CD4-positive, alpha-beta T cell treated with Interleukin-6 for 4 hours (primary cell): ENCODE data around the gene RAB5IF.
"Not testable (repeated sequence)": the region's sequence is repeated elsewhere in the genome, so short reads cannot be mapped to it uniquely, and the experiment has no call there.

Experiments
- DNase-seq: peaks from one replicate; pipeline ENCODE4 v3.0.0-alpha.2; 2020; ENCODE audit warnings: mixed read lengths

The RAB5IF gene

DNA sequence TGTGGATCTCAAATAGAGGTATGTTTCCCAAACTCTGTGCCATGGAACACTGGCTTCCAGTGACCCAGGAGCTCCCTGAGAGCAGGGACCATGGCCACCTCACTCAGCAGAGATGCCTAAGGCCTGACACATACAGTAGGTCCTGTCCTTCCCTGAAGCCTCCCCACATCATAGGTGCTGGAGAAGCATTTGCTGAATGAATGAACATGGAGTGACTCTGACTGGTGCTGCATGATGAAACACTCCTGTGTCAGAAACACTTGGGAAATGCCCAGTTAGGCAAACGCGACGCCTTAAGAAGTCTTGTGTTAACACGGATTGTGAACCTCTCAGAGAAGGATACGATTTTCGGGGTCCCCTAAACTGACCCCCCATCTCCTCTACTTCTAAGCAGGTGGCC lies 26.1 kb downstream of the RAB5IF start:
- DNase-seq, result no peak

DNA sequence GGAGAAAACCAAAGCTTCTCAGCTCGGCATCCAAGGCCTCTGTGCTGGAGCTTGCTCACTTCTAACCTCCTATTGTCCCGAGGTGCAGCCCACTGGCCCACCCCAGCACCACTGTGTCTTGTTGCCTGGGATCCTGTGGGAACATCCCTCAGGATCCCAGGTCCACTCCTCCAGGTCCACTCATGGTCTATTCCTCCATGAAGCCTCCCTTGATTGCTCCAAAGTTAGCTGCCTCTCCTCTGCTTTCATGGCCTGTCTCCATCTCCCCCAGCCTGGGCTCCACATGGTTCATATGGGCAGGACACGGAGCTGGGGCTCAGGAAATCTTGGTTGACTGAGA lies 26.5 kb downstream of the RAB5IF start:
- no peak for DNase-seq

DNA sequence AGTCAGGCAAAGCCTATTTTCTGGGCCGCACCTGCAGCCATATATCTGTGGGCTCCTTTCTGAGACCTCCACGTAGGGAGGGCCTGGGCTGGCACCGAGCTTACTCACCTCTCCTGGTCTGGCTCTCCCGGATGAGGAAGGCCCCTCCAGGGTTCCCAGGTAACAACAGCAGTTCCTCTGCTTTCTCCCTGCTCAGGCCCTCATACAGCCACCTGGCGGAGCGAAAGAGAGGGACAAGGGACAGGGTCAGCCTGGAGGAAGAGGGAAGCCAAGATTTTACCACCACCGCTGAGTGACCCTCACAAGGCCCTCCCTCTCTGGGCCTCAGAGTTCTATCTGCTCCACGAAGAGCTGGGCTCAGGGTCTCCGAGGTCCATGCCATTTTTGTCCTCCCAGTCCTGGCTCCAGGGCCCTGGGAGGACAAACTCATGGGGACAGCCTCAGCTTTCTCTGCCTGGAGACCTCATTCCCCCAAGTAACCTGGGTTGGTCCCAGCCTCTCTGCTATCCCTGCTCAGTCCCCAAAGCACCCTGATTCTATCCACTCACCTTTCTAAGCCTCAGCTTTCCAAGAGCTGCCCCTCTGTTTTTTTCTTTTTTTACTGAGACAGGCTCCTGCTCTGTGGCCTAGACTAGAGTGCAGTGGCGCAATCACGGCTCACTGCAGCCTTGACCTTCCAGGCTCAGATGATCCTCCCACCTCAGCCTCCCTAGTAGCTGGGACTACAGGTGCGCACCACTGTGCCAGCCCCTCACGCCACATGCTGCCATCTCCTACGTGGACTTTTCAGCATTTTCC lies 27.1 kb downstream of the RAB5IF start:
- DNase-seq, result no peak

DNA sequence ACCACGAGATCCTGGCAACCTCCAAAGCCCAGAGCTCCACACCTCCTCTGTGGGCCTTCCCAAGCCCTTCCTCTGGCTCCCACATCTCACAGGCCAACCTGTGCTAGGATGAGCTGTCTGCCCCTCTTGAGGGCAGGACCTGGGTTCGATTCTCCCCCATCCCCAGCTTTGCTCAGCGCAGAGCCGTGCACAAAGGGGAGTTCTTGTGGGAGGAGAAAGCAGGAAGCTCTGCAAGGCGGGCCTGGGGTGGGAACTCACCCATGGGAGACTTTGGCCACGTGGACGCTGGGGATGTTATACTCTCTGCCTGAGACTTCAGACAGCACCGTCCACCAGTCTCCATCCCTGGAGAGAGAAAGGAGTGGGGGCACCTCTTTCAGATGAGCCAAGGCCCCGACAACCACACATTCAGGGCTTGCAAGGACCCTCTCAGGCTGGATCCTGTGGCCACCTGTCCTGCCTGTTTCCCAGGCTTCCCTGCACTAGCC lies 27.8 kb downstream of the RAB5IF start:
- no peak for DNase-seq

DNA sequence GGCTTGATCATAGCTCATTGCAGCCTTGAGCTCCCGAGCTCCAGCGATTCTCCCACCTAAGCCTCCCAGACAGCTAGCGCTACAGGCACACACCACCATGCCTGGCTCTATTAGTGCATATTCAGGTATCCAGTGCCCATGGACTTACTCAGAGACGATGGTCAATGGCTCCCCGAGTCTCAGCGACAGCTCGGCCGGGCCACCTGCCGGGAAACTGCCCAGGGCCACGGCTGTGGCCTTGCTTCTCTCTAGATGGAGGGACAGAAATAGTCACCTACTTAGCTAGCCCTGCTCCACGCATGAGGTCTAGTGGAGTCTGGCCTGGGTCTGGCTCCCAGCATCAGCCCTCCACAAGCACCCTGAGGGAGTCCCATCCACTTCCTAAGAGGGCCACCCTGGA lies 28.8 kb downstream of the RAB5IF start:
- DNase-seq, result no peak

DNA sequence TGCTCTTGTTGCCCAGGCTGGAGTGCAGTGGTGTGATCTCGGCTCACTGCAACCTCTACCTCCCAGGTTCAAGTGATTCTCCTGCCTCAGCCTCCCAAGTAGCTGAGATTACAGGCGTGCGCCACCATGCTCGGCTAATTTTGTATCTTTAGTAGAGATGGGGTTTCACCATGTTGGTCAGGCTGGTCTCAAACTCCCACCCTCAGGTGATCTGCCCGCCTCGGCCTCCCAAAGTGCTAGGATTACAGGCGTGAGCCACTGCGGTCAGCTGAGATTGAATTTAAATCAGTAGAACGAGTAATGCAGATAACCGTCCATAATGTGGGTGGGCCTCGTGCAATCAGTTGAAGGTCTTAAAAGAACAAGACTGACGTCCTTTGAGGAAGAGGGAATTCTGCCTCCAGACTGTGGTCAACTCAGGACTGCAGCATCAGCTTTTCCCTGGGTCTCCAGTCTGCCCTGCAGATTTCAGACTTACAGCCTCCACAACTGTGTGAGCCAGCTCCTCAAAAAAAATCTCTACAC lies 33.4 kb downstream of the RAB5IF start:
- DNase-seq, result not testable (repeated sequence)

DNA sequence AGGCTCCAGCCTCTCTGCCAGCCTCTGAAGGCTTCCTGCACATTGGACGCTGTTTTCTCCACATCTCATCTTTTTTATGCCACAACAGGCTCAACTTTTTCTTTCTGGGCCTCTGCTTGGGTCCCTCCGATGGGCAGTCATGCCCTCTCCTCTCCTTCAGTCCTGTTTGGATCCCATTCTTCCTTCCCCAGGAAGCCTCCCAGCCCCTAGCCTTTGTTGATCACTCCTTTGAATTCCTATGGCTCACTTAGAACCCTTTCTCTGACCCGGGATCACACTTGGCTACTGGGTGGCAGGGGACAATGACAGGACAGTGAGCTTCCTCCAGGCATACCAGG lies 35.9 kb downstream of the RAB5IF start:
- DNase-seq, result no peak

DNA sequence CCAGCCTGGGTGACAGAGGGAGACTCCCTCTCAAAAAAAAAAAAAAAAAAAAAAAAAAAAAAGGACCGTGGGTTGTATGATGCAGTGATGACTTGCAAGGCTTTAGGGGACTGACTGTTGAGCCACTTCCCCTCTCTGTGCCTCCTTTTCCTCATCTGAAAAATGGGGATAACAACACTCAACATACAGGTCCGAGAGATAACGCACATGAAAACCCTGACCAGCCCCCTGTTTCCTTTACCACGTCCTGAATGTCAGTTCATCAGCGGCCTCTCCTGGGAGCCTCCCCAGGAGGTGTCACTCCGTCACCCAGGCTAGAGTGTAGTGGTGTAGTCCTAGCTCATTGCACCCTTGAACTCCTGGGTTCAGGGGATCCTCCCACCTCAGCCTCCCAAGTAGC lies 36.6 kb downstream of the RAB5IF start:
- DNase-seq, result peak; percentile 8

DNA sequence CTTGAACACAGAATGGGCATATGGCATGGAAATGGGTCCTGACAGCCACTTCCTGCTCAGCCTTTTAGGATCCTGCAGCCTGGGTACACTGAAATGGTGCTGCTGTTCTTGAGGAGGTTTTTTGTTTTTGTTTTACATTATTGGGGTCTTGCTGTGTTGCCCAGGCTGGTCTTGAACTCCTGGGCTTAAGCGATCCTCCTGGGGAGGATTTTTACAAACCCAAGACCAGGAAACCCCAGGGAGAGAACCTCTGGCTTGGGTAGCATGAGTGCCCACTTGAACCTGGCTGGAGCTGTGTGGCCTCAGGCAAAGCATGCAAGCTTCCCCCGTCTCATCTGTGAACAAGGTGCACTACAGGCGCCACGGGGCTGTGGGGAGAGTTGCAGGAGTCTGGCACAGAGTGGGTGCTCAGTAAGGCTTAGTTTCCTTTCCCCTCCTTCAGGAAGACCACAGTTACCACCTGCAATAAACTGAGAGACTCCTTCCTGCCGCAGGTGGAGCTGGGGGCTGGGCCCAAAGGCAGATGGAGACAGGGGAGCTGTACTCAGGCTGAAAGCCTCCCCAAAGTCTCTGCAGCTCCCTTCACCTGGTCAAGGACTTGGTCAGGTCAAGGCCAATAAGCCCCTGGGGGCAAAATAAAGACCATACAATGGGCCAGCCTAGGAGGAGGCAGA lies 38.6 kb downstream of the RAB5IF start:
- peak; percentile 75 for DNase-seq

DNA sequence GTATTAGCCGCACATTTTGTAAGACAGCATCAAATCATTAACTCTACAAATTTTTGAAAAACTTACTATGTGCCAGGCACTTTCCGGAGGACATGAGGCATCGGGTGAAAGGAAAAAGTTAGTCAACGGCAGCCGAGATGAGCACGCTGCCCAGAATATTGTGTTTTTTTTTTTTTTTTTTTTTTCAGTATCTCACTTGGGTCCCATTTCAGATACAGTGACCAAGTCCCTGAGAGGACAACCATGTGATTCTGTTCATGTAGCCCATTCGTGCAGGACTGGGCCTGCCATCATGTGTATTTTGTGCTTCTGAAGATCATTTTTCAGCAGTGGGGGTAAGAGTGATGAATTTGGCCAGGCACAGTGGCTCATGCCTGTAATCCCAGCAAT lies 39.1 kb downstream of the RAB5IF start:
- peak; percentile 49 for DNase-seq

DNA sequence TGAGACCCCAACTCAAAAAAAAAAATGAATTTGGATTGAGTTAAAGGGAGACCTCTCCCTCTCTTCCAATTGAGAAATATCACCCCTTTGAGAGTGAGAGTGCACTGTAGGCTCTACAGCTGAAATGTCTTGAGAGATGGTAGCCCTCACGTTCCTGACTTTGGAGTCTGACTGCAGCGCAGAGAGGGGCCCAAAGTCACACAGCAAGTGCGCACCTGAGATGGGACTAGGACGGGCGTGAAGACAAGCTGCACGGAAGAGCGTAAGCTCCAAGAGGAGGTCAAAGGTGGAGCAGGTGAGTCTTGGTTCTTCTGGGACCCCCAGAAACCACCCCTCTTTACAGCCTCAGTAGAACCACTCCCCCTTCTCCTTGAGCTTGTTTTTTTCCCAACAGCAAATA lies 39.8 kb downstream of the RAB5IF start:
- peak; percentile 35 for DNase-seq

DNA sequence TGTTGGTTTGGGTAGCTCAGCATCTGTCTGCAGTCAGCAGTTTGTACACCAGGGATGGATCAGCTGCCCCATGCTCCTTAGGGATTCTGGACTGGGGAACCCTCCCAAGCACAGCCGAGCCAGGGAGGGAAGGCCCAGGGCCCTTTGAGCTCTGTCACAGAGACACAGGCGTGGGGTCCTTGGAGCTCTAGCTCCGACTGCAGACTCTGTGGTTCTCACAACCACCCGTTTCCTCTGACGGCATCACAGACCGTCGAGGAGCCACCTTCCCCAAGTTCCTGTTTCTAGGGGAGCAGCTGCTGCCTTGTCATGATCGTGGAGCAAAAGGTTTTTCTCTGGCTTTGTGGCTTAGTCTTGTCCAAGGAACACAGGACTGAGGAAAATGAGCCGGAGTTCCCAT lies 40.4 kb downstream of the RAB5IF start, which contains the start of gene SLA2:
SLA2 (minus strand) TSS at position 199 of the 400 bp plus-strand sequence. CDS start 4,861 bp downstream, outside the sequence.
- DNase-seq, result peak; percentile 78

DNA sequence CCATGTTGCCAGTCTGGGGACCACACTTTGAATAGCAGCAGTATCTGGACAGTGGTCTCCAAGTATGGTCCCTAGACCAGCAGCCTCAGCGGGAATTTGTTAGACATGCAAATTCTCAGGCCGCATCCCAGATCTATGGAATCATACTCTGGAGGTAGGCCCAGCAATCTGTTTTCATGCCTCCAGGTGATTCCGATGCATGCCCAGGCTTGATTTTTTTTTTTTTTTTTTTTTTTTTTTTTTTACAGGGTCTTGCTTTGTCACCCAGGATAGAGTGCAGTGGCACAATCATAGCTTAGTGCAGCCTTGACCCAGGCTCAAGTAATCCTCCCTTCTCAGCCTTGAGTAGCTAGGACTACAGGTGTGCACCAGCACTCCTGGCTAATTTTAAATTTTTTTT lies 41.1 kb downstream of the RAB5IF start:
- DNase-seq, result no peak

DNA sequence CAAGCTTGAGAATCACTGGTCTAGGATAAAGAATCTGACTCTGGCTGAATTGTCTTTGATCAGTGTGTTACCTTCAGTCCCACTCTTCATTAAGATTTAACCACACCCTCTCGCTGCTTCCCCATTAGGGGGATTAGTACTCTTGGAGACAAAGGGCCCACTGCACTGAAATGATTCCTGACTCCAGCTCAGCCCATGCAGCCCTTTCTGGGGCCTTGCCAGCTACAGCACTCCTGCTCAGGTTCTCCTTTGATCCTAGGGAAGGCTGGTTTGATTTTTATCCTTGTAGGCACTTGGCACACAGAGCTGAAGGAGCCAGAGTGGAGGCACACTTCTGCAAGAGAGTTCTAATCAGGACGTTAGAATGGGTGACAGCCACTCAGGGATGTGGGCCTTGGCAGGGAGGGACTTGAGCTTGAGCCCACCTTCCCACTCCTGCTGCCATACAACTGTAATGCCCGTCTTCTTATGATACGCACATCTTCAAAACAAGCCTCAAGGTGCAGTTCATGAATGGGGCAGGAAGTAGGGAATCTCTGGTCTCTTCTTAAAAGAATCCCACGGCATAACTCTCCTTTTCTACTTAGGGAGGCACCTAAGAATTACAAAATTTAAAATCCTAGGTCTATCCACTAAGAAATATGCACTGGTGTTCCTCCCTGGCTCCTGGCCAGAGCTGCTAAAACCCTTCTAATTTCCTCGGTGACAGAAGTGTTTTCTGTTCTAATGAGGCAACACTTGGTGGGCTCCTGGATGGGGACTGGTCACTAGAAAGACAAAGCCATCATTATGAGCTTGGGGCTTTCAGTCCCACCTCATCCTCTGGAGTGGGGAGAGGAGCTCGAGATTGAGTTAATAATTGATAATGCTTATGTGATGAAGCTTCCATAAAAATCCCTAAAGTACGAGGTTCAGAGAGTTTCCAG lies 41.9 kb downstream of the RAB5IF start:
- DNase-seq, result no peak

DNA sequence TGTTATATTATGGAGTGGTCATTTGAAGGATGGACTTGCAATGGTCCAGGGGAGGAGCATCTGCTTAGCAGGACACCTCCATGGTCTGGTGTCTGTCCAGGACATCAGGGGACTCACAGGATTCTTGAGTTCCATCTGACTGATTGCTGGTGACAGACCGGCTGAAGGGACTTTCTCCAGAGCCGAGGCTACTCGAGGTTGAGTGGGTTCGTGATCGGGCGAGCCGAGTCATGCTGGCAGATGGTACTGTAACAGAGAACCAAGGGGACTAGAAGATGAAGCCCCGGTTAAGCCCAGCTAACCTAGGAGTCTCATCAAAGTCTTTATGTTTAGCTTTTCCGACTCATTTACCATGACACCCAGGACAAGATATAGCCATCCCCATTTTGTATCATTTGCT lies 47.9 kb downstream of the RAB5IF start:
- no peak for DNase-seq

DNA sequence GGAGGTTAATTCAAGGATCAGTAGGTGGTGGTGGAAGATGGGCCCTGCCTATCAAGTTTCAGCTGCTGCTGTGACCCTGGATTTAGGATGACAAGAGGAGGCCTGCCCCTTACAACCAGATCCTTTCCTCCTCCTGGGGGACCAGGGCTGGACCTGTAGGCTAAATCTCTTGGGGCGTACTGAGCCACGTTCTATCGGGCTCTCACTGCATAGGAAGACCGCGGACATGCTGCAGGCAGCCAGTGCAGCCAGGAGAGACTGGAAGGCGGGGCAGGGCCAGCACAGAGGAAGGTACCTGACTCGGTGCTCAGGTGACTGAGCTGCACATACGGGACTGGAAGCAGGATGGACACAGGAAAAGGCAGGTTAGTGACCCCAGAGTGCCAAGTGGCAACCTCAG lies 48.9 kb downstream of the RAB5IF start:
- no peak for DNase-seq

DNA sequence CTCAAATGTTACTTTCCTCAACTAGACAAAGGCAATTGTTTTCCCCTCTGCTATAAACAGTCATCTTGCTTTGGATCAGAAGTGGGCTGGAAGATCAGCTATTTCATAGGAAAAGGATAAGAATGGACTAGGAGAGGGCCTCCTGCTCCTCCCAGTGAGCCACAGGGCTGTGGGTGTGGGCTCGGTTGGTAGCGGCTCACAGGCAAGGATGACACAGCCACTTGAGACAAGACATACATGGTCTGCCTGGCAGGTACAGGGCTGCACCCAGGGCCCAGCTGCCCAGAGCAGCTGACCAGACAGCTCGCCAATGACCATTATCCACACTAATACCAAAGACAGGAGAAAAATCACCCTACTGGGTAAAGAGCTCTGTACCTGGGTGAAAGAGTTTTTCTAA lies 49.4 kb downstream of the RAB5IF start:
- DNase-seq, result no peak

DNA sequence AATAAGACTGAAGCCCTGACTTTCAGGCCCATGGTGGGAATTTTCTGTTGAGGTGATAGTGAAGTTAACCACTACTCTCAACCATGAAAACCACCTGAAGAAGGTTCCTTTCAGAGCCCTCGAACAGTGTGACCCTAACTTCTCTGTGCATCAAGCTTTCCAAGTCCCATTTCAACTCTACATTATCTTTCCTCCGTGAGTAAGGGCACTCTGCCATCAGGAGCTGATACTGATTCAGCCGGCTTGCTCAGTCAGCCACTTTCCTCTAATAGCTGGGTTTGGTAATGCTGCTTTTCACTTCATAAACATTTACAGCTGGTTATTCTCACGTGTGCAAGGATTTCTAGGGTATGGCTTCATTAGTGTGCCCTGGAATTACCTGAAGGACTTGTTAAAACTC lies 51.2 kb downstream of the RAB5IF start:
- no peak for DNase-seq

DNA sequence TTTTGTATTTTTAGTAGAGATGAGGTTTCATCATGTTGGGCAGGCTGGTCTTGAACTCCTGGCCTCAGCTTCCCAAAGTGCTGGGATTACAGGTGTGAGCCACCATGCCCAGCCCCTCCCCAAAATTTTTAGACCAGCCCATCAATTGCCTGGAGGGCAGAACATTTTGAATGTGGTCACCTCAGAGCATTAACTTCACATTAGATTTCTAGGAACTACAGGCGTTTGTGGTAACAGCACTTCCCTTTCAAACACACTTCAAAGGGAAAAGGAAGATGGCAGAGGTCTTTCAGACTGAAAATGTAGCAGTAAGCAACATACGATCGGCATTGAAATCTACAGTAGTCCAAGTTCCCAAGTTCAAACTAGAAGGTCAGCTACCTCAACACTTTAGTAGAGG lies 52.7 kb downstream of the RAB5IF start:
- DNase-seq, result no peak
